SK-N-SH (cell line): ENCODE results near the gene DOK3. TPM values are rescaled to one million over a fixed set of nuclear protein-coding genes. Genes with fewer than 3 reads are reported as not detected.

Experiments used
- CHD2 ChIP-seq: fragments of 150-350 bp; IDR thresholded peaks from 2 replicates; pipeline ENCODE4 v1.6.1; 2018; ENCODE audit warnings: low read length; ENCODE audit not compliant: partially characterized antibody
- EP300 ChIP-seq, 2 experiments: IDR thresholded peaks; 2 replicates each; pipeline versions ENCODE4 v1.4.0 to v1.6.1; 2012; ENCODE audit warnings: borderline replicate concordance in 1 of 2, low read depth in 1 of 2, low read length in 1 of 2
- FOSL2 ChIP-seq: IDR thresholded peaks from 2 replicates; pipeline ENCODE4 v1.4.0; 2012; ENCODE audit warnings: low read depth, mild to moderate bottlenecking, moderate library complexity, borderline replicate concordance
- FOXM1 ChIP-seq: IDR thresholded peaks from 2 replicates; pipeline ENCODE4 v1.4.0; 2012; ENCODE audit warnings: low read depth, mild to moderate bottlenecking
- MAX ChIP-seq: IDR thresholded peaks from 2 replicates; pipeline ENCODE4 v1.4.0; 2012; ENCODE audit warnings: low read depth
- MEF2A ChIP-seq: IDR thresholded peaks from 2 replicates; pipeline ENCODE4 v1.4.0; 2012; ENCODE audit warnings: low read depth, borderline replicate concordance
- NRF1 ChIP-seq: IDR thresholded peaks from 2 replicates; pipeline ENCODE4 v1.6.1; 2012; ENCODE audit warnings: low read depth, mild to moderate bottlenecking, low read length
- RCOR1 ChIP-seq: fragments of 150-350 bp; IDR thresholded peaks from 2 replicates; pipeline ENCODE4 v1.6.1; 2017; ENCODE audit warnings: antibody characterized with exemption, low read length
- REST ChIP-seq: IDR thresholded peaks from 2 replicates; pipeline ENCODE4 v1.6.1; 2012; ENCODE audit warnings: mild to moderate bottlenecking, low read depth, low read length, moderate library complexity
- RFX5 ChIP-seq: IDR thresholded peaks from 2 replicates; pipeline ENCODE4 v1.6.1; 2012; ENCODE audit warnings: mild to moderate bottlenecking, improper control_type of control experiment, low read length
- RXRA ChIP-seq: IDR thresholded peaks from 2 replicates; pipeline ENCODE4 v1.4.0; 2012; ENCODE audit warnings: low read depth, mild to moderate bottlenecking, borderline replicate concordance
- SIN3A ChIP-seq: IDR thresholded peaks from 2 replicates; pipeline ENCODE4 v1.6.1; 2012; ENCODE audit warnings: low read depth, mild to moderate bottlenecking, low read length, moderate library complexity, borderline replicate concordance
- TAF1 ChIP-seq: IDR thresholded peaks from 2 replicates; pipeline ENCODE4 v1.6.1; 2012; ENCODE audit warnings: low read depth, mild to moderate bottlenecking, low read length, moderate library complexity, borderline replicate concordance
- TCF12 ChIP-seq: IDR thresholded peaks from 2 replicates; pipeline ENCODE4 v1.4.0; 2012
- TEAD4 ChIP-seq: IDR thresholded peaks from 2 replicates; pipeline ENCODE4 v1.4.0; 2012; ENCODE audit warnings: mild to moderate bottlenecking, borderline replicate concordance; ENCODE audit not compliant: insufficient read depth
- USF2 ChIP-seq: fragments of 150-350 bp; IDR thresholded peaks from 2 replicates; pipeline ENCODE4 v1.6.1; 2017; ENCODE audit warnings: antibody characterized with exemption, low read length, low read depth, borderline replicate concordance
- YY1 ChIP-seq: IDR thresholded peaks from 2 replicates; pipeline ENCODE4 v1.4.0; 2012; ENCODE audit warnings: low read depth, mild to moderate bottlenecking
- ZBTB33 ChIP-seq: IDR thresholded peaks from 2 replicates; pipeline ENCODE4 v1.4.0; 2012; ENCODE audit warnings: low read depth, borderline replicate concordance
- polyA plus RNA-seq, 3 experiments: library from polyadenylated mRNA; depleted of rRNA; stranded (reverse); fragments of >200 nt; gene quantifications; 2 replicates each; pipeline ENCODE4 v1.2.3, GENCODE V29; 2012

DOK3 gene
- polyA plus RNA-seq, 1 of the 3 experiments (the other 2 are of a cell fraction), result 2.2 TPM

GRCh38 chr5:177516601-177517568 is 7.3 kb upstream of the DOK3 start, which contains the start of gene DDX41 (continued):
- no peak for TF ChIP-seq RXRA
- TF ChIP-seq NRF1, result peak; percentile 86
- peak; percentile 93; the same call in 1 of the 2 replicates for TF ChIP-seq SIN3A
- TF ChIP-seq REST, result peak; percentile 54; the same call in 1 of the 2 replicates
- peak; percentile 48; the same call in 1 of the 2 replicates for TF ChIP-seq RCOR1
- TF ChIP-seq FOSL2, result no peak
- TF ChIP-seq YY1, result peak; percentile 87
- TF ChIP-seq USF2, result no peak
- no peak for TF ChIP-seq FOXM1
- TF ChIP-seq EP300 (IDR thresholded peaks at IDR 0.05; ENCODE audit: borderline replicate concordance in 1 of 2, low read depth in 1 of 2, low read length in 1 of 2), result no peak; a peak in 2 of 4 replicates
- TF ChIP-seq CHD2, result peak; percentile 96
- no peak for TF ChIP-seq MEF2A
- TF ChIP-seq TEAD4, result no peak
- 0 out of 2 replicates have a peak, but pooled peaks have one; percentile 8 for TF ChIP-seq TAF1
- TF ChIP-seq TCF12, result peak; percentile 60; the same call in 1 of the 2 replicates
- TF ChIP-seq MAX, result peak; percentile 88
- TF ChIP-seq ZBTB33, result peak; percentile 92
- peak; percentile 96 for TF ChIP-seq RFX5
- TF ChIP-seq, all 33 proteins: peak for 20
